22Rv1 (cell line): ENCODE results near the gene GMDS.

Experiments used
- CTCF ChIP-seq: fragments of 450-650 bp; IDR thresholded peaks from 2 replicates; pipeline ENCODE4 v1.5.1; 2017; ENCODE audit warnings: mild to moderate bottlenecking
- ZFX ChIP-seq: fragments of 450-650 bp; IDR thresholded peaks from 2 replicates; pipeline ENCODE4 v1.6.1; 2017; ENCODE audit warnings: antibody characterized with exemption, borderline replicate concordance

- TF ChIP-seq CTCF (no peak), ZFX (no peak)
Measured at GRCh38 chr6:1908784-1909183, 336.6 kb downstream of the GMDS start.
